Stimulated activated CD8-positive, alpha-beta memory T cell treated with anti-CD3 and anti-CD28 coated beads, Interleukin-2, amount 100 ng/mL, for 1 hour (primary cell): Measurements from ENCODE around the gene TSHZ2.
"Not testable (repeated sequence)": the region's sequence is repeated elsewhere in the genome, so short reads cannot be mapped to it uniquely, and the experiment has no call there.

Experiments
- DNase-seq, 2 donors: peaks; one replicate each; pipeline ENCODE4 v3.0.0-alpha.2; 2020; ENCODE audit warnings: low read depth in 2 of 2

The TSHZ2 gene

DNA sequence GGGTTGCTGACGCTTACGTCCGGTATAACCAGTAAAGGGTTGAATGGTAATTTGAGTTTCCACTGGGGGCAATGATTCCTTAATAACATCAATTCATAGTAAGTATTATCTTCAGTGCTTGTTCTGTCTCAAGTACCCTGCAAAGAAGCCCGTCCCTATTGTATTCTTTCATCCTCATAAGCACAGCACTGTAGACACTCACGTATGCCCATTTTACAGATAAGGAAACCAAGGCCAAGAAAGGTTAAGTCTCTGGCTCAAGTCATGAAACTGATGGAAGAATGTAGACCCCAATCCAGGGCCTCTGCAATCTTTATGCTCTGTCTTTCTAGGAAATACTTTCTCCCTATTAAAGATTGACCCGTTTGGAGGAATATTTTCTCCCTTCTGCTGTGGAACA is 370.3 kb downstream of the TSHZ2 start:
- DNase-seq = no peak

DNA sequence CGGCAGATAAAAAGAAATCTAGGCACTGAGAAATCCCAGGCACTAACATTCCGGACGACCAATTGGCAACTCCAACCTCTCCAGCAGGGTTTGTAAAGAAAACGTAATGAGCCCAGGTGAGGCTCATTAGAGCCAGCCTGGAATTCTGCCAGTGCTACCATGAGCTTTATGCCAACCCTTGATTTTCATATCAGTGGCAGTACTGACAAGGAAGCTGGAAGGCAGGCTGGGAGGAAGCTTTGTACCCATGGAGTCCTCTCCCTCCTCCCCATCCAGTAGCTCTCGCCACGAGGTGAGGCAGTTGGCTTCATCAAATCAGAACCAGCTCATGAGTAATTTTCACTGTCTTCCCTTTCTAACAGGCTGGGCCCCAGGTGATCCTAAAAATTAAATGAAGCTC is 371.3 kb downstream of the TSHZ2 start:
- DNase-seq = no peak

DNA sequence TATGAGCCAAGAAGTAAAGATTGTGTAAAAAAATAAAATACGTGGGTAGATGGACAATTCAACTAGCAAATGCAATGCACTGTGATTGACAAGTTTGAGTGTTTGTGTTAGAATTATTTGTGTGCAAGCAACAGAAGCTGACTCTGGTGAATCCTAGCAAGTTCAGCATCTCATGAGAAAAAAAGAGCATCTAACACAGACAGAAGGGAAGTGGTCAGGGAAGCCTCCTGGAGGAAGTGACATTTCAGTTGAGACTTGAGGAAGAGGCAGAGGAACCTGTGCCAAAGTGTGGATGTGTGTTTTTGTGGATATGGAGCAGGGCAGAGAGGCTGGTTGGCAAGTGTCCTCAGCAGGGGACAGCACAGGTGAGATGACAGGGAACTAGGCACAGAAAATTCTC is 372.7 kb downstream of the TSHZ2 start:
- no peak for DNase-seq

DNA sequence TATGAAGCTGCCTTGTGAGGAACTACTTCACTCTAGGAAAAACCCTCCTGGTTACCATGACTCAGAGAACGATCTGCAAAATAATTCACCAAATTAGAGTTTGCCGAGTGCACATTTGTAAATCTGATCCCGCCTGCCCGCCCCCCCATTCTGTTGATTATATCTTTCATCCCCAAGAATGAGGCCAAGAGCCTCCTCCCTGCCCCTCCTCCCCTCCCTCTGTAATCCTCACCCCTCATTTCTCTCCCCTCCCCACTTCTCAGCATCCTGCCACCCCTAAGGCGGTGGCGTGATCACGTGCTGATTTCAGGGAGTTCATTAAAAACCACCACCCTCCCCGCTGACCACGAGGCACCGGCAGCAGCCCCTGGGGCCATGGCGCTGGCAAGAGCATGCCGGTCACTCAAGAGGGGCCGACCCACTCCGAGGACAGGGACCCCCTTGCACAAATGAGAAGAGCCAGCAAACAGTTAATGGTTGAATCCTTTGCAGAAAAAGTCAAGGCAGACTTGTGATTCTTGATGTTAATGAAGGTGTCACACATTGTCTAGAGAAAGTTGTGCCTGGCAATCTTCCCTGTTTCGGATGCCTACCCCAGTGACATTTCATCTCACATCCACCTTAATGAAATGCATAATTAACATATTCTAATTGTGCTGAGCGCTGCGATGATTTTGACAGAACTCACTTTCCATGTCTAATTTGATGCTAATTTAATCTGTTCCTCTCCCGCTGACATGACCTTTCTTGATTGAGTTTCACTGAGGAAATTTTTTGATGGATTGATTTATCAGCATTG is 373.6 kb downstream of the TSHZ2 start:
- no peak for DNase-seq

DNA sequence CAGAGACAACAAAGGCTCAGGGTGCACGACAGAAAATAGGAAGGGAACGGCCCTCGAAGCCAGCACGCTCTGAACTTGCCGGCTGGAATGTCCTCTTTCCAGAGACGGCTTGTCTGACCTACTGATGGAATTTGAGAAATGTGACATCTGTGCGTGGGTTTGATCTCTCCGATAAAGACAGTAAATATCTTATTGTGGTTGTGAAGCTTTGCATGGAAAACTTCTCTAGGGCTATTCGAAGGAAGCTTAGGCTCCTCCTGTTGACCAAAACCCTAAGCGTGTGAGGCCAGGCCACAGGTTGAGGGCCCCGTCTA is 374.1 kb downstream of the TSHZ2 start:
- DNase-seq = no peak

DNA sequence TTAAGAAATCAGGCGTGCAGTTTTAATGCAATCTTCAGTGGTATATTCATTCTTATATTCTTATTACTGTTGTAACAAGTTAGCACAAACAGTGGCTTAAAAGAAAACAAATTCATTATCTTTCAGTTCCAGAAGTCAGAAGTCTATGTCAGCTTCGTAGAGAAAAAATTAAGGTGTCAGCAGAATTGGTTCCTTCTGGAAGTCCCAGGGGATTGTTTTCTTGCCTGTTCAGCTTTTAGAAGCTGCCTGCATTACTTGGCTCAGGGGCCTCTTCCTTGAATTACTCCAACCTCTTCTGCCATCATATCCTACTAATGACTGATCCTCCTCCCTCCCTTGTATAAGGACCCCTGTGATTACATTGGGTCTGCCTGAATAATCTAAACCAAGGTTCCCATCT is 377.6 kb downstream of the TSHZ2 start:
- no peak for DNase-seq

DNA sequence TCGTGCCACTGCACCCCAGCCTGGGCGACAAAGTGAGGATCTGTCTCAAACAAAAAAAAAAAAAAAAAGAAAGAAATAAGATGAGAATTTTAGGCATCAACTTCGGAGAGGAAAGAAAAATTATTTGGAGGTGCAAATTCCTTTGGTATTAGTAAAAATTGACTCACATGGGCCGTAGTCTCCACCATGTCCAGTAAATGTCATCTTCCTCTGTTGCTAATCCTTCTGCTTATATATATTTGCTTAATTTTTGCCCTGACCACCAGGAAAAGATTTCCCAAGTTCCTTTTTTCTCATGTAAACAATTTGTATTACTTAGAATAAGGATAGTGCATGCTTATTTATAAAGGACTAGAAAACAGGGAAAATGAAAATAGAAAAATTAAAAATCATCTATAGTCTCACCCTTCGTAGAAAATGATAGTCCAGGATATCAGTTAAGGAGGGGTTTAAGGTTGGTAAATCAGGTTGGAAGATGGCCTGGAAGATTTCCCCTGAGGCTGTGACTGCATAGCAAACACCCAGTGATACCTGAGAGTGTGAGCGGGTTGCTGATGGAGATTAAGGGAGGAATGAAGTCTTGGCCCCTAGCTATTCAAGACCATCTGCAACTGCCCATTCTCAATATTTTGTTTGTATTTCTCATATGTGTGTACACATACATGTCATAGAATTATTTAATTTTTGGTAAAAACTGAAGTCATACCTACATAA is 380.7 kb downstream of the TSHZ2 start:
- no peak for DNase-seq

DNA sequence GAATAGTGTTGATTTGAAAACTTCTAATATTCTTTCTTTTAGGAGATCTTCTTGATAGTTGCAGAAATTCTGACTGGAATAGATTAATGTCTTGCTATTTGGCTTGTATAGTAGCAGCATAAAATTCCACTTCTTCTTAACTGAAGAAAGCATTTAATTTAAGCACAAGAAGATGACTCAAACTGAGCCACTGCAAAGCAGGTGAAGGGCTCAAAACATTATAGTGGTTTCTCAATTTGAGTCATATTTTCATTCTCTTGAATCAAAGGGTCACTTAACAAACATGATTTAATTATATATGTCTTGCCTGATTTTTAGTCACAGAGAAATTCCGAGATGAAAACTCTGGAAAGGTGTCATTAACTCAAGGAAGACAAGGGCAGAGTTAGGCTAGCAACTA is 382.2 kb downstream of the TSHZ2 start:
- DNase-seq = no peak

DNA sequence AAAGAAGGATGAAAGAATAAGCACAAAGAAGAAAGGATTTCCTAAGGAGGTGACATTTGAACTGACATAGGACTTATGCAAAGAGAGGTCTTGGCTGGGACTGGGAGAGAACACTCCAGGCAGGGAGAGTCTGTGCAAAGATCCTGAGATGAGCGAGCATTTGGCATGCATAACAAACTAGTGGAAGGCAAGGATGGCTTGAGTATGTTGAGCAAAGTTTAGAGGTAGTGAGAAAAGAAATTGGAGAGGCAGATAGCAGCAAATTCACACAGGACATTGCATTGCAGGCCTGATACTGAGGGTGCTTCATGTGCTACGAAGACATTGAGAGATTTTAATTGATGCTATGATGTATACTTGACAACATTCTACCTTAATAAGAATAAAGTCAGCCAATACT is 383.6 kb downstream of the TSHZ2 start:
- no peak for DNase-seq

DNA sequence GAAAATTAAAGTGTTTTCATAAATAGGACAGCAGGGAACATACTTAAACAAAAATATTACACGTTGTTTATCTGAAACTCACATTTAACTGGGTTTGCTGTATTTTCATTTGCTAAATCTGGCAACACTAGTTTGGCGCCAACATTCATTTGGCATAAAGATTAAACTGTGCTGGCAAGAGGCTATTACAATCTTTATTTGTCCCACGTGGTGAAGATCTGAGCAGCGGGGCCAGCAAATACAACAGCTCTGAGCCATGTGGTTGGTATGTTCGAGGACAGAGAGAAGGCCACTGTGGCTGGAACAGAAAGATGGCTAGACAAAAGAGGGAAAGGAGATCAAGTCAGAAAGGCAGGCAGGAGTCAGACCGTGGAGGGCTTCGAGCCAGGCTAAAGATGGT is 387.3 kb downstream of the TSHZ2 start:
- no peak for DNase-seq

DNA sequence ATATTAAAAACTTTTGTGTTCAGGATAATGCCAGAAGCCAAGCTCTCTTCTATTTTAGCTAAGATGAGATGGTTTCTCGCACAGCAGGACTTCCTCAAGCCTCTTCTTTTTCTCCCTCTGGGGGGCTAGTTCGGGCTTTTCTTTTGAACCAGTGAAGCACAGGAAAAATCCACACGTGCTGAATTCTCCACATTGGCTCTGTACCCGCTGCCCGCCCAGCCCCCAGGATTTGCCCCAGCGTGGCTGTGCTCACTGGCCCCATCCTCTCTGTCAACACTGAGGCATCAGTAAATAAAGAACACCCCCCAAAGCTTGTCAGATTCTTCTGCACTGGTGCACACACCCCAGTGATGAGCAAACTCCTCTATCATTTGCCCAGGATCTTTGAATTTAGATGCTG is 388.7 kb downstream of the TSHZ2 start:
- DNase-seq = no peak

DNA sequence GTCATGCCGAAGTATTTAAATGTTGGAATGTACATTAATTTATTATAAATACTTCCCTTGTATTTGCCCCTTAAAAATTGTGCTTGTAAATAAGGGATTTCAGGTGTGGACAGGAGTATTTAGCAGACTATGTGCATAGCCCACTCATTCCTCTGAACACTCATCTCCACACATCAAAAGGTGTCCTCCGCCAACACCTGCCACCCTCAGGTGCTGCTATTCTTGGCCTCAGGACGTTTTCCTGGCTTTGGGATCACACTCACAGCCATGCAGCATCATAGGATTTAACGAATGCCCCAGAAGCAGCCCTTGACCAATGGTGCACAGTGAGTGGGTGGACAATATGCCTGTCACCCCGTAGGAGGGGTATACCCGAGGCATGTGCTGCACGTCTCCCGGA is 390.6 kb downstream of the TSHZ2 start:
- no peak for DNase-seq

DNA sequence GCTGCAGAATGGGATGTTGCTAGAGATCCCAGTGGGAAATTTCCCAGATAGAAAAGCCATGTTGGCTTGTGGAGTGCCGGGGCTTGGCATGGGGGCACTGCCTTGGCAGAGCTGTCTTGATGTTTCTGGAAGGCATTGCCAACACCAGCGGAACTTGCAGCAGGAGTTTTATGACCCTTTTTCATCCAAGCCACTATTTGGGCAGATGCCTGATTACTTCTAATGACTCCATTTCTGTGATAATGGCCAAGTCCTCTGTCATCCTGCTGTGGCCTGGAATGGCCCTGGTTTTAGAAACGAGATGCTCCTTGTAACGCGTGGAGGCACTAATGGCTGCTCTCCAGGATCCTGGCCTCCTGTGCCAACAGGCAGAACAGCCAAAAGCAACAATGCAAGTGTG is 392.5 kb downstream of the TSHZ2 start:
- DNase-seq = no peak

DNA sequence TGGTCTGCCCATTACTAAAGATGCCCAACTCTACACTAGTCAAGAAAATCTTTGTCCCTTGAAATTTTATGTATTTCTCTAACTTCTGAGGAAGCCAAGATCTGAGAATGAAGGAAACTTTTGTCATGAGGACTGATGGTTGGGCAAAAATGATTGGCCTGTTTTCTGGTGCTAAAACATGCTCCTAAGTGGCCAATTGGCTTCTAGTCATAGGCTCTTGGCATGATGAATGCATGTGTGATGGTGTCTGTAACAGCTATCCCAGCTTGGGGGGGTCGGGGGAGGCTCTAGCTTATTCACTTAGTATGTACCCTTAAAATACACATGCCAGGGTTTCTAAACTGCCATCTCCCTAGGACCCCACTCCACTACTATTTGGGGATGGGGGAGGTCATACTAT is 392.9 kb downstream of the TSHZ2 start:
- no peak for DNase-seq

DNA sequence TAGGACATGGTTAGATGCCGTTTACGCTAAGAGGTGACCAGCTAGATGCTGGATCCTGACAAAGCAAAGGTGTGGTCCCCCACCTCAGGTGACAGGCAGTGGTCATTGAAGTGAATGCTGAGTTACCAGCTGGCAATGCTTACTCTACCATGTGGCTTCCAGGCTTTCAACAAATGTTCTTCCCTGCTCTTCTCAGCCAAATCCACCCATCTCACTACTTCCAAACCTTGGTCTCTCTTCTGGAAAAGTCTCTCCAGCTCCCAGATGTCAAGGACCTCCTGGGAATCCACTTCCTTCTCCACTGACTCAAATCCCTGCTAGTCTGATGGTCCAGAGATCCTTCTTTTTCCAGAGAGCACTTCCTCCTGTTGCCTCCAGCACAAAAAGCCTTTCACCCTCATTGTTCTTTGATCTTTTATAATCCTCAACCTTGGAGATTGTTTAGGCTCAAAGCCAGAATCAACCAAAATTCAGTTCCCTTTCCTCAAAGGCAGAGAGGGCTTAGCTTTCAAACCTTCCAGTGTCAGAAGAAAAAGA is 393.4 kb downstream of the TSHZ2 start:
- DNase-seq = no peak

DNA sequence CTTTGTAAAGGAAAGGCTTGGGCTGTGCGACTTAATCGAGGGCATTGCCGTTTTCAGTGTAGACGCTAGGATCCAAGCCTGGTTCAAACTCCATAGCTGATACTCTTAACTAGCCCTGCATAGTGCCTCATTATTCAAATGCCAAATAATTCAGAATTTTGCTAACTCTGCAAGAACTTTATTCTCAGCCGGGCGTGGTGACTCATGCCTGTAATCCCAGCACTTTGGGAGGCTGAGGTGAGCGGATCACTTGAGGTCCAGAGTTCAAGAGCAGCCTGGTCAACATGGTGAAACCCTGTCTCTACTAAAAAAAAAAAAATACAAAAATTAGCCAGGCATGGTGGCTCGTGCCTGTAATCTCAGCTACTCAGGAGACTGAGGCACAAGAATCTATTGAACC is 394.8 kb downstream of the TSHZ2 start:
- not testable (repeated sequence) for DNase-seq

DNA sequence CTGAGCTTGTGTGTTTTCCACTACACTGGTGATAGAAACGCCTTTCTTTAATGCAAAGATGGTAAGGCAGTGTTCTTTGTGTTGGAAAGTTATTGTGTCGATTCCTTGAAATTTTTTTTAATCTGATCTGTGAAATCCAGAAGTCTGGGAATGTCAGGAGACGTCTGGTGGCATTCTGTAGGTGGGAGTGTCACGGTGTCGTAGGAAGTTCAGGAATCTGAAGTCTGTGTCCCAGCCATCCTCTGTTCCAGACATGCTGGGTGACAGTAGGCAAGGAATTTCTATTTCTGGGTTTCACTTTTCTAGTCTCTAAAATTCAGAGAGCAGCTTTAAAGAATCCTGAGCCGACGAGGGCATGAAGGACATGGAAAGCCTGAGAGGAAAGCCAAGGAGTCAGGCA is 397.7 kb downstream of the TSHZ2 start:
- no peak for DNase-seq

DNA sequence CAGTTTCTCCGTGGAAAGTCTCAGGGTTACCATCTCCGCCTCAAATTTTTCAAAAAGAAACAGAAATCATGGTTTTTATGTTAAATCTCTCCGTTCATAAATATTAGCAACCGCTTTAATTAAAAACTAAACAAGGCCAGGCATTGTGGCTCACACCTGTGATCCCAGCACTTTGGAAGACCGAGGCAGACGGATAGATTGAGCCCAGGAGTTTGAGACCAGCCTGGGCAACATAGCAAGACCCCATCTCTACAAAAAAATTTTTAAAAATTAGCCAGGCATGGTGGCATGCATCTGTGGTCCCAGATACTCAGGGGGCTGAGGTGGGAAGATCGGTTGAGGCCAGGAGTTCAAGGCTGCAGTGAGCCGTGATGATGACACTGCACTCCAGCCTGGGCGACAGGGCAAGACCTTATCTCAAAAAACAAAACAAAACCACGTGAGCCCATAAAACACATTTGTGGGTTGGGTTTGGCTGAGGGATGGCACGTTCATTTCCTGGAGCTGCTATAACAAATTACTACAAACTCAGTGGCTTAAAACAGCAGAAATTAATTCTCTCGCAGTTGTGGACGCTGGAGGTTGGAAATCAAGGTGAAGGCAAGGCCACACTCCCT is 398.3 kb downstream of the TSHZ2 start:
- no peak for DNase-seq

DNA sequence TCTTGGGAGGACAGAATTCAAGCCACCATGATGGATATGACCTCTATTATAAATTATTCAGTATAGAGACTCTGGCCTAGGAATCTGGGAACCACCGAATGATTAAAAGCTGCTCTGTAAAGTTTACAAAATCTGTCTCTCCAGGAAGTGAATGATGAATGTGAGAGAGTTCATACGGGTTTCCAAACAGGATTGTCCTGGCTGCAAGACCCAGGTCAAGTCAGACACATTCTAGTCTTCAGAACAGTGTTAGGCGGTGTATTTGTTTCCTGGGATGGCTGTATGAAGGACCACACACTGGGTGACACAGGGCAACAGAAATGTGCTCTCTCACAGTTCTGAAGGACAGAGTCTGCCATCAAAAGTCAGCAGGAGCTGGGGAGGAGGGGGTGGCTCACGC is 399.1 kb downstream of the TSHZ2 start:
- no peak for DNase-seq

DNA sequence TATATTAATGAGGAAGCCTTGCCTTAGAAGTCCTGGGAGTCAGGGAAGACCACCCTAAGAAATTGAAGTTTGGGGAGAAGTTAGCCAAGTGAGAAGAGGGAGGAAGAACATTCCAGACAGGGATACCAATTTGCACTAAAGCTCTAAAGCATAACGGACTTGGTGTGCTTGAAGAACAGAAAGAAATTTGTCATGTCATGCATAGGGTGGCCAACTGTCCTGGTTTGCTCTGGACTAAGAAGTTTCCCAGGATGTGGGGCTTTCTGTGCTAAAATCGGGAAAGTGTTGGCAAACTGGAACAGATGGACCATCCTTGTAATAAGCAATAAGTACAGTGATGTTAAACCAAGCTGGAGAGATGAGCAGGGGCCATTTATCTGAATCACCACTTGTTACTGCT is 403.9 kb downstream of the TSHZ2 start:
- DNase-seq = no peak

DNA sequence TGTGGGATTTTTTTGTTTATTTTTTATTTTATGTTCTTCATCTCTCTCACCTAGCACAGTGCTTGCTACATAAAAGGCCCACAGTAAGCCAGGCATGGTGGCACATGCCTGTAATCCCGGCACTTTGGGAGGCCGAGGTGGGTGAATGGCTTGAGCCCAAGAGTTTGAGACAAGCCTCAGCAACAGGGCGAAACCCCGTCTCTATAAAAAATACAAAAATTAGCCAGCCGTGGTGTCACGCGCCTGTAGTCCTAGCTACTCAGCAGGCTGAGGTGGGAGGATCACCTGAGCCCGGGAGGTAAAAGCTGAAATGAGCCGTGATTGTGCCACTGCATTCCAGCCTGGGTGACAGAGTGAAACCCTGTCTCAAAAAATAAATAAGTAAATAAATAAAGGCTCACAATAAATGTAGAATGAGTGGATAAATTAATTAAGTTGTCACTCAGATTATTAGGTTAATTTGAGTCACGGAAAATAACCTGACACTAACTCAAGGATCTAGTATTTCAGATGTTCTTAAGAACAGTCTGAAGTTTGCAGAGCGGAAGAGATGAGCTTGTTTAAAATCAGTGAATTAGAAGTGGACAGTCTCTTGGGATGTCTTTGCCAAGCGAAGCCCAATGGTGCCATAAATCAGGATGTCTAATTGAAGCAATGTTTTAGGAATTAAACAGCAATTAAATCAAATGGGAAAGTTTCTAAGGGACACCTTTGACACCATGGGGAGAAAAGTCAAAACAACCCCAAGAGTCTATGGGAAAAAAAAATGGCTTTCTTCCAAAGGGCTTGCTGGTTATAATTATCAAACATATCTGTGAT is 407.1 kb downstream of the TSHZ2 start:
- no peak for DNase-seq

DNA sequence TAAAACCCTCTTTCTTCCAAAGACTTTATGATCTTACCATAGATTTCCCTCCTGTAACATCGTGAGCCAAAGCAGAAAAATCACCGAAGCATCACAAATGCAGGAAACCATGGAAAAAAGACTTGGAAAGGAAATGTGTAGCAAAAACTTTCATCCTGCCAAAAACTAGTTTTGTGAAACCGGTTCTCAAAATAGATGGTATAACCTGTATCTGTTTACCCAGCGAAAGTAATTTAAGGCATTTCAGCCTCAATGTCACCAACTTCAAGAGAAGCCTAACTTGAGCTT is 407.6 kb downstream of the TSHZ2 start:
- no peak for DNase-seq
